AG10803 (cell line): ENCODE results near the gene PPP1R16B.

Experiments
- DNase-seq: peaks from one replicate; pipeline ENCODE4 v3.0.0; 2010; ENCODE audit warnings: low read depth
- H3K4me3 ChIP-seq: 2 replicates; pipeline ENCODE4 v1.5.1; 2011; ENCODE audit warnings: mild to moderate bottlenecking, low read length, control low read depth
- CTCF ChIP-seq: conservative IDR thresholded peaks from 2 replicates; pipeline ENCODE4 v1.5.1; 2011; ENCODE audit warnings: mild to moderate bottlenecking, low read length, control low read depth, inconsistent platforms

Gene PPP1R16B

GRCh38 chr20:38828514-38829295, 23.2 kb downstream of the PPP1R16B start:
- DNase-seq = no peak
- TF ChIP-seq CTCF = no peak
- H3K4me3 ChIP-seq = no peak overlapping the region

- no peak for TF ChIP-seq CTCF
- DNase-seq = no peak
These were observed 23.9 kb downstream of the PPP1R16B start for GRCh38 chr20:38829296-38829875.

GRCh38 chr20:38830356-38830755, 24.9 kb downstream of the PPP1R16B start:
- DNase-seq = no peak
- TF ChIP-seq CTCF = no peak

More at GRCh38 chr20:38829296-38829875, 23.9 kb downstream of the PPP1R16B start:
- H3K4me3 ChIP-seq = no peak overlapping the region

GRCh38 chr20:38831049-38831691, 25.7 kb downstream of the PPP1R16B start:
- no peak for TF ChIP-seq CTCF
- DNase-seq = no peak
- no peak overlapping the region for H3K4me3 ChIP-seq

More at GRCh38 chr20:38830356-38830755, 24.9 kb downstream of the PPP1R16B start:
- no peak overlapping the region for H3K4me3 ChIP-seq

GRCh38 chr20:38831995-38832620, 26.6 kb downstream of the PPP1R16B start:
- no peak for DNase-seq
- no peak overlapping the region for H3K4me3 ChIP-seq
- no peak for TF ChIP-seq CTCF

- no peak for TF ChIP-seq CTCF
- no peak overlapping the region for H3K4me3 ChIP-seq
- no peak for DNase-seq
These were observed 27.8 kb downstream of the PPP1R16B start for GRCh38 chr20:38833154-38833856.
